ENCODE measurements around the gene RBMS3.
A peak's percentile ranks its signal among the peaks of the same experiment; 100 is the strongest.

RBMS3 gene

DNA sequence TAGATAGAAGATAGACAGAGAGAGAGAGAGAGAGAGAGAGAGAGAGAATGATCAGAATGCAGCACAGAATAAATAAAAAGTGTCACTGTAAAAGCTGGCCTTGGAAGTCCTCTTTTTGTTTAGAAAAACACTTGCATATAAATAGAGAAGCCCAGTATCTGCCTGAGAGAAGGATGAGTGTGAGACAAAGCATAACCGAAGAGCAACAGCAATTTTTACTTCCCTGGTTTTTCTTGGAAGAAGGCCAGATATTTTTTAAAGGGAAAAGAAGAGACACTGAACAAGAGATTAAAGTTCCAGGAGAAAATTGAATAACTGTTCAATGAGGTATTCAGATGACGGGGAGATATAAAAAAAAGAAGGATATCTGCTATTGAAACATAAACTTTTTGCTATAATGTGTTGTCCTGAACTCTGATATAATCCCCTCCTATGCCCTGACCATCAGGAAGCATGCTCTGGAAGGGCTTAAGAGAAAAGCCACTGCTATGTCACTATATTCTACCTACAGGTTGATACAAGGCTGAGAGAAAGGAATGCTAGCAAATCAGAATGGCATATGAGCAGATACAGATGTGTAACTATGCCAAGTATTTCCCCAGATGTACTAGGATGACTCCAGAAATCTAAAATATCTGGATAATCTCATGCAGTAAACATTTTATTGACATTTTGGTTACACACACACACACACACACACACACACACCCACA, 358.9 kb downstream of the RBMS3 start:
- Histone ChIP-seq H3K4me1 (peaks cover 11% of the 10 kb centered on the region), H3K9ac (no peak overlapping the region), H3K9me3 (no peaks in the 10 kb centered on the region), H3K27me3 (no peaks in the 10 kb centered on the region), H4K20me1 (no peaks in the 10 kb centered on the region), H3K4me2 (no peak overlapping the region), H3K4me3 (no peak overlapping the region), H3K27ac (no peak overlapping the region), H3K36me3 (no peaks in the 10 kb centered on the region)
- TF ChIP-seq Cebpa-rat (IDR thresholded peaks at IDR 0.05), result no peak

DNA sequence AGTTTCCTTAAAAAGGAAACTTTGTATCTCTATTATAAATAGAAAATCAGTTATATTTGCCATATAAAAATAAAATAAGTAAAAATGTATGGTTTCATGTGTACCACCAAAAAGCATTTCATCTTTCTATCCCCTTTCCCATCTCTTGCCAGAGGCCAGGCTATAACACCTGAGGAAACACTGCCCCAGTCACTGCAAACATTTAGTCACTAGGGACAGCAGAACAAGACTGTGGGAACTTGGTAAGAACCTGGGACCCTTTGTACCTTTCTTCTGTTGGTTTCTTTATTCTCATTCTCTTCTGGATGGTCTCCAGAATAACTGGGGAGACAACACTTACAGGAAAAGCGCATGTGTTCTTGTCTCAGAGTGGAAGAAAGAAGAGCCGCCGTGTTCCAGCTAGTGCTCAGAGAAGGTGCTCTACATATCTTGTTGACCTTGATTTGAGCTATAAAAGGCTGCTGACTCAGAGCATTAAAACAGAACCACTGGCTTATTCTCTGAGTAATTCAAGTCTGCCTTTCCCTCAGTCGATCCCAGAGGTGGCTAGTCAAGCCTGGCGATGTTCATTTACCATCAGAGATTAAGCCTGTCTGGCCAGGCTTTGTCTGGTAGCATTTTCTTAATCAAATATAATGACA, 361.6 kb downstream of the RBMS3 start:
- Histone ChIP-seq H3K4me3 (no peak overlapping the region), H3K4me2 (no peak overlapping the region), H3K27ac (no peak overlapping the region), H3K9me3 (no peaks in the 10 kb centered on the region), H3K9ac (no peak overlapping the region), H3K36me3 (no peaks in the 10 kb centered on the region), H3K4me1 (peaks cover 2% of the 10 kb centered on the region; the same call in 1 of the 2 replicates), H4K20me1 (no peaks in the 10 kb centered on the region), H3K27me3 (no peaks in the 10 kb centered on the region)
- no peak for TF ChIP-seq Cebpa-rat (IDR thresholded peaks at IDR 0.05)

DNA sequence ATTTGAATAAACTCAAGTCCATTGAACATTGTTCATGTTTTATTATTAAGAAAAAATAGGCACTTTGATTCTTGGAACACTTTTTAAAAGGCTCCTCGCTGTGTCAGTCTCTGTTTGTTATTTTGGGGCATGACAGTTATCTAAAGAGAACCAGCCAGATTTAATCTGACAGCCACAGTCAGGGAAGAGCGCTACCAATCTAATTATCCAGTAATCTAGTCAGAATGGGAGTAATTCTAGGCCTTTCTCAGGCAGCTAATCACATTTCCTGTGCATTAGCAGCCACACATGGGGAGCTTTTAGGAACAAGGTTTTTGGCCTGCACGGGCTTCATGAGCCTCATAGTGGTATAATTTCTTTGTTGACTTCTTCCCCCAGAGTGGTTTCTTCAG, 362.2 kb downstream of the RBMS3 start:
- Histone ChIP-seq H3K4me2 (no peak overlapping the region), H3K4me1 (no peaks in the 10 kb centered on the region), H3K27me3 (no peaks in the 10 kb centered on the region), H3K4me3 (no peak overlapping the region), H3K9me3 (no peaks in the 10 kb centered on the region), H3K27ac (no peak overlapping the region), H3K36me3 (no peaks in the 10 kb centered on the region), H4K20me1 (no peaks in the 10 kb centered on the region), H3K9ac (no peak overlapping the region)
- no peak for TF ChIP-seq Cebpa-rat (IDR thresholded peaks at IDR 0.05)

DNA sequence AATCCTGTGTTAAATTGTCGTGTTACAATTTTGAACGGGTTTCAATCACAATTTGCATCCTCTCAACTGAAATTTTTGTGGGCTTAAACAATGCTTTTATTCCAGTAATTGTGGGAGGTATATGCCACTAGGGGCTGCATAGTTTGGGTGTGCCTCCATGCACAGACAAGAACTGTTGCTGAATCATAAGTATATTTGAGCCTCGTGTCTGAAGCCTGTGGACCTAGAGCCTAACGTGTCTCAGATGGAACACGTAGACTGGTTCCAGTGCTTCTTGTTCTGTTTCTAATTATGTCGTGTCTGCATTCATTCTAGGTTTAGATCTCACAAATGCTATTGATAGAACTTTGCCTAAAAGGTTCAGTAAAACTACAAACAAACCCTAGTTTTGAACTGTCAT, 363.4 kb downstream of the RBMS3 start:
- Histone ChIP-seq H4K20me1 (no peaks in the 10 kb centered on the region), H3K4me2 (no peak overlapping the region), H3K36me3 (no peaks in the 10 kb centered on the region), H3K4me3 (no peak overlapping the region), H3K9ac (no peak overlapping the region), H3K27ac (no peak overlapping the region), H3K4me1 (peaks cover under 1% of the 10 kb centered on the region; the same call in 1 of the 2 replicates), H3K9me3 (no peaks in the 10 kb centered on the region), H3K27me3 (no peaks in the 10 kb centered on the region)
- TF ChIP-seq Cebpa-rat (IDR thresholded peaks at IDR 0.05), result no peak

DNA sequence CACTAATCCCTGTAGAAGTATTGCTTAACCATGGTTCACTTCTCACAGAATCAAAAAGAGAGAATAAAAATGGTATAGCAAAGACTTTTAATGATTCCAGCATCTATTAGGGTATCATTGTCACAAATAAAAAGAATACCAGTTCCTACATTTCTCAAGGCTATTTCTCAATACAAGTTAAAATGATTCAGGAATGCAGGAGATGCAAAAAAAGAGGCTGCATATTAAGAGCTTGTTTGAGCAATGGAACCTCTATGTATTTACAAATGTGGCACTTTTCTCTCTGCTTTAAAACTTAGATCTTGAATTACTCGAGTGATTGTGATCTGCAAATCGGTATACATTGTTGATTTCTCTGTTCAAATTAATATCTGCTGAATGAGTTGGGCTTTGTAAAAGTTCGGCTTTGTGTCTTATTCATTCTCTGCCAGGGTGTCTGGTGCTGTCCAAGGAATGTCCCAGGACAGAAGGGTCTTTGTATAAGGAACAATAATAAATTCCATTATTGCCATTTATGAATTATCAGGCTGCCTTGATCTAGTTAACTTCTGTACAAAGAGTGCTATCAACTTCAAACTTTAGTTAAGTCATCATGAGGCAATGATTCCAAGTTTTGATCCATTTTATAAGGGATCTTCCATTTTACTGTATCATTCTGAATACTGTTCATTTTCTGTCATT, 364.2 kb downstream of the RBMS3 start:
- no peak overlapping the region for H3K4me2 ChIP-seq

DNA sequence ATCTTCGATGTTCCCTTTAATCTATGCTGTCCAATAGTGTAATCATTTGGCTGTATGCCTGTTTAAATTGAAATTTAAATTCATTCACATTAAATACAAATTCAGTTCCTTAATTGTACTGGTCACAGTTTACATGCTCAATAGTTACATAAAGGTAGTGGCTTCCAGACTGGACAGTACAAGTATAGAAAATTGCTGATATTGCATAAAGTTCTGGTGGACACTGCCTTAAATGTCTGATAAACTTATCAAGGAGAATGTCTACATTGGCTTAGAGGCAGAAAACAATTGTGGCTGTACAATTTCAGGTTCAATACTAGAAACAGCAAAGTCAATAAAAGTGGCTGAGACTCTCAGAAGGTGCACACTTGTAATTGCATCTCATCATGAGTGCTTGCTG, 365.2 kb downstream of the RBMS3 start:
- no peaks in the 10 kb centered on the region for H4K20me1 ChIP-seq
- peaks cover 18% of the 10 kb centered on the region for H3K4me1 ChIP-seq
- no peaks in the 10 kb centered on the region for H3K9me3 ChIP-seq
- no peak overlapping the region for H3K27ac ChIP-seq
- H3K4me2 ChIP-seq, result no peak overlapping the region
- no peaks in the 10 kb centered on the region for H3K27me3 ChIP-seq
- H3K9ac ChIP-seq, result no peak overlapping the region
- no peak for TF ChIP-seq Cebpa-rat (IDR thresholded peaks at IDR 0.05)
- H3K4me3 ChIP-seq, result no peak overlapping the region
- H3K36me3 ChIP-seq, result no peaks in the 10 kb centered on the region

More for the DNA sequence above, 364.2 kb downstream of the RBMS3 start:
- Histone ChIP-seq H3K4me1 (peaks cover 9% of the 10 kb centered on the region), H3K9ac (no peak overlapping the region), H3K36me3 (no peaks in the 10 kb centered on the region), H3K27ac (no peak overlapping the region), H3K27me3 (no peaks in the 10 kb centered on the region), H3K9me3 (no peaks in the 10 kb centered on the region), H4K20me1 (no peaks in the 10 kb centered on the region), H3K4me3 (no peak overlapping the region)
- TF ChIP-seq Cebpa-rat (IDR thresholded peaks at IDR 0.05), result no peak

DNA sequence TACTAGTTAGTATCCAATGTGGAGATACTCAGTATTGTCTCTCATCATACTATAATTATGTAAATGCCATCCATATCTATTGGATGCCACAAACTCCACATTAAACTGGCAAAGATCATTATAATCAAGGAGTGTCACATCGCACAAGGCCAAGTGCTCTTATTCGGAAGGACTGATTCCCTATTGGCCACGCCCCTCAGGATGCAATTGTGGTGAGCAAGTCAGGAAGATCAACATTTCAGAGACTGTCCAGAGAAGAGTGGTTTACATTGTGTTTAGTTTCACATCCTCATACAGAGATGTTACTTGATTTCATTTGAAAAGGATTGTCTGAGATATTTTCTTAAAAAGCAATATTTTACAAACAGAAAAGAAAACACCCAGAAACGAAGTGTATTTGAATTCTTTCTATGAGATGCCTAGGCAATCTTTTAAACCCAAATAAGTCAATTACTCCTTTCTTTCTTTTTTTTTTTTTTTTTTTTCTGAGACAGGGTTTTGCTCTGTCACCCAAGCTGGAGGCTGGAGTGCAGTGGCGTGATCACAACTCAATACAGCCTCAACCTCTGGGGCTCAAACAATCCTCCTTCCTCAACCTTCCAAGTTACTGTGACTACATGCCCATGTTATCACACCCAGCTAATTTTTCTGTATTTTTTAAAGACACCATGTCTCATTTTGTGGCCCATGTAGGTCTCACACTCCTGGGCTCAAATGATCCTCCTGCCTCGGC, 369.1 kb downstream of the RBMS3 start:
- H3K4me3 ChIP-seq, result no peak overlapping the region
- H4K20me1 ChIP-seq, result no peaks in the 10 kb centered on the region
- no peak overlapping the region for H3K9ac ChIP-seq
- no peak overlapping the region for H3K27ac ChIP-seq
- no peaks in the 10 kb centered on the region for H3K27me3 ChIP-seq
- no peaks in the 10 kb centered on the region for H3K36me3 ChIP-seq
- peaks cover 18% of the 10 kb centered on the region for H3K4me1 ChIP-seq
- H3K9me3 ChIP-seq, result no peaks in the 10 kb centered on the region
- TF ChIP-seq Cebpa-rat (IDR thresholded peaks at IDR 0.05), result no peak
- peak overlapping the region; percentile 32 for H3K4me2 ChIP-seq

DNA sequence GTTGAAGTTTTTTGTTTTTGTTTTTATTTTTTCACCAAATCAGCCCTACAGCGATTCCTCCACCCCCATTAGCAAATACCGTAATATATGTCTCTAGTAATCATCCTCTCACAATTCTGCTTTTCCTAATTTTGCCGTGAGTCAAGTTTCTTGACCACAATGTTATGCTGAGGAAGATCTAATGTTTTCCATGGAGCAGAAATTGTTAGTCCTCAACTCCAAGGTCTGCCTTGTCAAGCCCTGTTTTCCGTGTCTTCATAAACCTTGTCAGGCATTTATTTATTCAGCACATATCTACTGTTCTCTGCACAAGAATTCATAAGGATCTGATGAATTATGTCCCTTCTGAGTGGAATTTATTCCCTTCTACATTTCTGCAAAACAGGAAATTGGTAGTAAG, 372.8 kb downstream of the RBMS3 start:
- no peaks in the 10 kb centered on the region for H4K20me1 ChIP-seq
- H3K27me3 ChIP-seq, result no peaks in the 10 kb centered on the region
- H3K4me2 ChIP-seq, result no peak overlapping the region
- H3K27ac ChIP-seq, result no peak overlapping the region
- H3K9ac ChIP-seq, result no peak overlapping the region
- no peaks in the 10 kb centered on the region for H3K36me3 ChIP-seq
- no peaks in the 10 kb centered on the region for H3K9me3 ChIP-seq
- H3K4me3 ChIP-seq, result no peak overlapping the region
- peaks cover 18% of the 10 kb centered on the region for H3K4me1 ChIP-seq
- no peak for TF ChIP-seq Cebpa-rat (IDR thresholded peaks at IDR 0.05)

DNA sequence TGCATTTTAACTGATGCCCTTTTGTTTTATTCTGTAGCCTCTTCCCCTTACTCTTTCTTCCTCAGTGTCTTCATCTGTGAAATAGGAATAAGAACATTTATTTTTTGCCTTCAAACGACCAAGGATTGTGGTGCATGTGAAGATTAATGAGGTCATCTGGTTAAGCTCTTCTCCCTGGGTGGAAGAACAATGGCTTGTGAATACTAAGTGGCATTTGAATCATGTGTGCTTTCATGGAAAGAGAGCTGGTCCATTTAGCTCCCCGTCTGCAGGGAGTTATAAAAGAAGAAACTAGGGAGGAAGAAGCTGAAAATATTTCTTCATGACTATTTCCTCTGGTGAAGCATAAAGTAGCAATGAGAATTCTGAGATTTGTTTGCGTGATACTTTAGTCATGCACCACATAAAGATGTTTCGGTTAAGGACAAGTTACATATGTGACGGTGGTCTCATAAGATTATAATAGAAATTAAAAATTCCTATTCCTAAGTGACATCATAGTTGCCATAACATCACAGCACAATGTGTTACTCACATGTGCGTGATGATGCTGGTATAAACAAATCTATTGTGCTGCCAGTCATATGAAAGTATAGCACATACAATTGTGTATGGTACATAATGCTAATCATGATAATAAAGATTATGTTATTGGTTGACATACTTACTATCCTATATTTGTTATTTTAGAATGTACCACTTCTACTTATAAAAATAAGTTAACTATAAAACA, 374.3 kb downstream of the RBMS3 start:
- H3K4me2 ChIP-seq, result no peak overlapping the region
- no peak overlapping the region for H3K4me3 ChIP-seq
- no peaks in the 10 kb centered on the region for H3K36me3 ChIP-seq
- H4K20me1 ChIP-seq, result no peaks in the 10 kb centered on the region
- no peak for TF ChIP-seq Cebpa-rat (IDR thresholded peaks at IDR 0.05)
- H3K9me3 ChIP-seq, result no peaks in the 10 kb centered on the region
- H3K9ac ChIP-seq, result no peak overlapping the region
- H3K27me3 ChIP-seq, result no peaks in the 10 kb centered on the region
- peaks cover 9% of the 10 kb centered on the region for H3K4me1 ChIP-seq
- H3K27ac ChIP-seq, result no peak overlapping the region

Data from BLaER1 (cell line).